SK-N-MC (cell line): ENCODE data around the gene PRKAR2B.

Experiments used
- EZH2 ChIP-seq: fragments of 200-600 bp; sonication (generic); IDR thresholded peaks from one replicate; pipeline ENCODE4 v1.6.1; 2017; ENCODE audit warnings: antibody characterized with exemption
- FOXP2 ChIP-seq: optimal IDR thresholded peaks from 2 replicates; pipeline ENCODE3; 2011; ENCODE audit warnings: mild to moderate bottlenecking, moderate library complexity; ENCODE audit not compliant: insufficient read depth; ENCODE audit errors: extremely low read length, control extremely low read depth
- POLR2AphosphoS5 ChIP-seq: IDR thresholded peaks from 2 replicates; pipeline ENCODE4 v1.6.1; 2012; ENCODE audit warnings: mild to moderate bottlenecking, low read depth, low read length, borderline replicate concordance

GRCh38 chr7:107068156-107068555 lies 23.7 kb downstream of the PRKAR2B start:
- TF ChIP-seq EZH2 = no peak
- TF ChIP-seq POLR2AphosphoS5 = no peak
- TF ChIP-seq FOXP2 = no peak
